Natural killer cell (primary cell): Measurements from ENCODE around the gene ABHD17A. TPM values are rescaled to one million over a fixed set of nuclear protein-coding genes. Genes with fewer than 3 reads are reported as not detected.
"Not testable (repeated sequence)": the region's sequence is repeated elsewhere in the genome, so short reads cannot be mapped to it uniquely, and the experiment has no call there.

Experiments
- ATAC-seq, 3 donors: fragments of 150-1000 bp in 2 of 3; fragments of 200-7000 bp in 1 of 3; cut with Tn5 transposase; 1 replicate in 1 of 3; 2 replicates in 2 of 3; pipeline ENCODE4 v1.10.0; 2021; ENCODE audit warnings: mild to moderate bottlenecking in 2 of 3, moderate library complexity in 2 of 3
- DNase-seq, 2 donors: peaks; one replicate each; pipeline versions ENCODE4 v3.0.0 to v3.0.0-alpha.2; 2013 to 2021; ENCODE audit warnings: mixed read lengths in 1 of 2
- H3K27ac ChIP-seq: one replicate; pipeline ENCODE4 v1.5.1; 2013; ENCODE audit warnings: mild to moderate bottlenecking, low read length
- H3K27me3 ChIP-seq: one replicate; pipeline ENCODE4 v1.6.1; 2013; ENCODE audit warnings: low read length; ENCODE audit not compliant: control insufficient read depth, insufficient read depth
- H3K36me3 ChIP-seq: one replicate; pipeline ENCODE4 v1.6.1; 2013; ENCODE audit warnings: low read length; ENCODE audit not compliant: control insufficient read depth, insufficient read depth
- H3K4me1 ChIP-seq: one replicate; pipeline ENCODE4 v1.6.1; 2013; ENCODE audit warnings: low read length; ENCODE audit not compliant: control insufficient read depth, insufficient read depth
- H3K4me3 ChIP-seq: one replicate; pipeline ENCODE4 v1.5.1; 2013; ENCODE audit warnings: low read length
- H3K9me3 ChIP-seq: one replicate; pipeline ENCODE4 v1.6.1; 2013; ENCODE audit warnings: low read length; ENCODE audit not compliant: control insufficient read depth, insufficient read depth
- H3K27ac Mint-ChIP-seq, 2 donors: one replicate each; pipeline ENCODE4 v1.8.0; 2022; ENCODE audit warnings: mild to moderate bottlenecking in 2 of 2, mixed read lengths in 2 of 2, moderate library complexity in 1 of 2
- H3K27me3 Mint-ChIP-seq, 2 donors: one replicate each; pipeline ENCODE4 v1.8.0; 2022; ENCODE audit warnings: low read depth in 2 of 2, mixed read lengths in 2 of 2
- H3K36me3 Mint-ChIP-seq: one replicate; pipeline ENCODE4 v1.8.0; 2022; ENCODE audit warnings: mixed read lengths
- H3K4me1 Mint-ChIP-seq, 2 donors: one replicate each; pipeline ENCODE4 v1.8.0; 2022; ENCODE audit warnings: mixed read lengths in 2 of 2
- H3K4me3 Mint-ChIP-seq: one replicate; pipeline ENCODE4 v1.8.0; 2022; ENCODE audit warnings: mild to moderate bottlenecking, moderate library complexity, mixed read lengths
- H3K9me3 Mint-ChIP-seq, 2 donors: one replicate each; pipeline ENCODE4 v1.8.0; 2022; ENCODE audit warnings: mixed read lengths in 2 of 2
- CTCF ChIP-seq: fragments of 200-600 bp; IDR thresholded peaks from one replicate; pipeline ENCODE4 v1.8.0; 2022; ENCODE audit warnings: antibody characterized with exemption
- WGBS: methylation state at CpG from one replicate; pipeline ENCODE4 v1.1.7; 2013; ENCODE audit warnings: missing lambda C conversion rate; ENCODE audit not compliant: insufficient coverage; 5-methylcytosine and 5-hydroxymethylcytosine counted together
- intact Hi-C: fragments of 100-400 bp; cut with micrococcal nuclease; formaldehyde crosslinking; loops from one replicate; pipeline ENCODE4 v1.14.2; 2022
- total RNA-seq, 4 donors: library from RNA; stranded (reverse); fragments of 120-200 nt in 1 of 4; gene quantifications; one replicate each; pipeline versions ENCODE4 v1.2.3 to v1.2.4, GENCODE V29; 2013 to 2022

ABHD17A gene
- total RNA-seq, 3 donors from 2014 or later (not counting 1 experiment from before 2014, with no cell fraction given): 554 to 652 (median 608) TPM

GRCh38 chr19:1875646-1876495, 9.4 kb downstream of the ABHD17A start:
- peaks cover 50% of the 10 kb centered on the region for H3K4me1 ChIP-seq
- under 1% methylated on average over 87 of the region's 87 CpGs for WGBS
- peak overlapping the region; percentile 97 to 98 for H3K27ac Mint-ChIP-seq
- DNase-seq (peak; percentile 92 to 94), ATAC-seq (peak; percentile 85 to 93 (median 87))
- TF ChIP-seq CTCF: no peak
- no peaks in the 10 kb centered on the region for H3K27me3 Mint-ChIP-seq
- H3K27ac ChIP-seq: peak overlapping the region; percentile 91
- H3K36me3 Mint-ChIP-seq: no peaks in the 10 kb centered on the region
- peak overlapping the region; percentile 97 for H3K4me3 Mint-ChIP-seq
- no peaks in the 10 kb centered on the region for H3K9me3 Mint-ChIP-seq
- no peaks in the 10 kb centered on the region for H3K27me3 ChIP-seq
- peak overlapping the region; percentile 81 for H3K4me3 ChIP-seq
- no peaks in the 10 kb centered on the region for H3K9me3 ChIP-seq
- intact Hi-C loops: loop anchor here (1.0 kb wide), 2 partner anchors 8 to 12 kb away; no protein-coding TSS in a partner anchor
- H3K36me3 ChIP-seq: peaks cover 41% of the 10 kb centered on the region
- peaks cover 43 to 44% of the 10 kb centered on the region in 2 donors for H3K4me1 Mint-ChIP-seq

- peak overlapping the region; percentile 91 for H3K27ac ChIP-seq
- H3K27me3 Mint-ChIP-seq, intact Hi-C loops, H3K36me3 Mint-ChIP-seq, H3K9me3 Mint-ChIP-seq, H3K27me3 ChIP-seq, ATAC-seq, H3K9me3 ChIP-seq: not testable (repeated sequence)
- Mint-ChIP-seq H3K27ac (peak overlapping the region; percentile 97 to 98), H3K4me3 (peak overlapping the region; percentile 97), H3K4me1 (peaks cover 37 to 44% of the 10 kb centered on the region in 2 donors)
- WGBS: under 1% methylated on average over 11 of the region's 11 CpGs
- H3K4me1 ChIP-seq: peaks cover 44% of the 10 kb centered on the region
- peak in 1 of 2 donors; percentile 46 for DNase-seq
- H3K36me3 ChIP-seq: peaks cover 35% of the 10 kb centered on the region
- H3K4me3 ChIP-seq: peak overlapping the region; percentile 81
Measured at GRCh38 chr19:1875265-1875645, 10.0 kb downstream of the ABHD17A start.

GRCh38 chr19:1874554-1875185, 10.6 kb downstream of the ABHD17A start:
- TF ChIP-seq CTCF: no peak
- peaks cover 32% of the 10 kb centered on the region for H3K36me3 ChIP-seq
- intact Hi-C loops: no loop called here
- no peaks in the 10 kb centered on the region for H3K36me3 Mint-ChIP-seq
- peaks cover 32 to 40% of the 10 kb centered on the region in 2 donors for H3K4me1 Mint-ChIP-seq
- peak overlapping the region; percentile 81 for H3K4me3 ChIP-seq
- H3K27me3 ChIP-seq: no peaks in the 10 kb centered on the region
- ATAC-seq (peak; percentile 49 to 68 (median 53)), DNase-seq (peak in 1 of 2 donors; percentile 77)
- peak overlapping the region; percentile 91 for H3K27ac ChIP-seq
- no peaks in the 10 kb centered on the region for H3K27me3 Mint-ChIP-seq
- peaks cover 41% of the 10 kb centered on the region for H3K4me1 ChIP-seq
- peak overlapping the region; percentile 97 for H3K4me3 Mint-ChIP-seq
- no peaks in the 10 kb centered on the region for H3K9me3 Mint-ChIP-seq
- peak overlapping the region; percentile 97 to 98 for H3K27ac Mint-ChIP-seq
- no peaks in the 10 kb centered on the region for H3K9me3 ChIP-seq
- 6% methylated on average over 13 of the region's 16 CpGs for WGBS
